ENCODE results near the gene RPLP2.

RPLP2 gene

DNA sequence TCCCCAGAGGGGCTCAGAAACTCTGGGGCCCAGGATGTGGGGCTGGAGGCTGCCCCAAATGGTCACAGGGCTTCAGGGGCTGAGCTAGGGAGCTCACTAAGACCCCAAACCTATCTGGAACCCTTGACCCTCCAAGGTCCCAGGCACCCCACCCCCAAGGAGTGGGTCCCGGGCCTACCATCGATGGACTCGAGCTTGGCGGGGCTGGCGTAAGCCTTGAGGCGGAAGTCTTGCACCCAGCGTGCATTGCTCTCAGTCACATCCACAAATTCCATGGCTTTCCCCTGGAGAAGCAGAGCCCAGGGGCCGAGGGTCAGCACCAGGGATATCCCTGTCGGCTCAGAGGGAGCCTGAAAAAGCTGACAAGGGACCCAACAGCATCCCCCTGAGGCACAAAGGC, 35.9 kb upstream of the RPLP2 start:
- no peak for DNase-seq

DNA sequence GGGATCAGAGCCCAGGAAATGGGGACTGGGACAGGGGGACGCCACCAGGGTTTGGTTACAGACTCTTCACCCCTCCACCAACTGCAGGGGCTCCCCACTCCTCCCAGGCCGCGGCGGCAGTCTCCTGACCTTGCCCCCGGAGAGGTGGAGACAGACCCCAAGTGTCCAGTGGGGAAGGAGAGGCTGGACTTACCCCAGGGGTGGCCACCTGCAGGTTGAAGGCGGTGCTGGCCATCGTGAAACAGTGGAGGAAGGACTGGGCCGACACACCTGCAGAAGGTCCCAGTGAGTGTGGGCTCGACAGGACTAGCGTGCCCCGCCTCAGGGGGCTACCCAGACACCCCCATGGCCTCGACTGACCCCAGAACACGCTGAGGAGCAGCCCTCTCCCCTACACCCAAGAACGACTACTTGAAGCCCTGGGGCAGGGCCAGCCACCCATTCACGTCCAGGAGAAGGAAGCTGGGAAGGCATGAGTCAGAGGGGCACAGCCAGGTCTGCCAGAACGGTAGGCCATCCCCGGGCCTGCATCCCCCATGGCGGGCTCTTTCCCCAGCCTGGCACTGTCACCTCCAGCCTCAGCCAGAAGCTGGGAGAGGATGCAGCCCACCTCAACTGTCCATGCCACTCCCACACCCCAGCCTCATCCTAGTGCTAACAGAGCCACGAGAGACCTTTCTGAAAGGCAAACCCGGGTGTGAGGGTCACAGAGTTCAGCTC, 34.7 kb upstream of the RPLP2 start:
- no peak for DNase-seq

DNA sequence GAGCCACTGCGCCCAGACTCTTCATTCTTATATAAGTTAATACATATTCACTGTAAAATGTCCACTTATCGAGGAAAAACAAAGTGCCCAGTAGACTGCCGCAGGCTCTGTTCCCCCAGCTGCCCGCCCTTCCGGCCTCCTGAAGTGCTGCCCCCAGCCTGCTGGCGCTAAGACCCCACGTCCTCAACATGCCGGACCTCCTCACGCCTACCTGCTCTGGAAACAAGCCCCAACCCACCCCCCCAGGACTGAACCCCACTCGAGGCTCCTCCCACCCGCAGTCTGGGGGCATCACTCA, 33.6 kb upstream of the RPLP2 start:
- DNase-seq: no peak

DNA sequence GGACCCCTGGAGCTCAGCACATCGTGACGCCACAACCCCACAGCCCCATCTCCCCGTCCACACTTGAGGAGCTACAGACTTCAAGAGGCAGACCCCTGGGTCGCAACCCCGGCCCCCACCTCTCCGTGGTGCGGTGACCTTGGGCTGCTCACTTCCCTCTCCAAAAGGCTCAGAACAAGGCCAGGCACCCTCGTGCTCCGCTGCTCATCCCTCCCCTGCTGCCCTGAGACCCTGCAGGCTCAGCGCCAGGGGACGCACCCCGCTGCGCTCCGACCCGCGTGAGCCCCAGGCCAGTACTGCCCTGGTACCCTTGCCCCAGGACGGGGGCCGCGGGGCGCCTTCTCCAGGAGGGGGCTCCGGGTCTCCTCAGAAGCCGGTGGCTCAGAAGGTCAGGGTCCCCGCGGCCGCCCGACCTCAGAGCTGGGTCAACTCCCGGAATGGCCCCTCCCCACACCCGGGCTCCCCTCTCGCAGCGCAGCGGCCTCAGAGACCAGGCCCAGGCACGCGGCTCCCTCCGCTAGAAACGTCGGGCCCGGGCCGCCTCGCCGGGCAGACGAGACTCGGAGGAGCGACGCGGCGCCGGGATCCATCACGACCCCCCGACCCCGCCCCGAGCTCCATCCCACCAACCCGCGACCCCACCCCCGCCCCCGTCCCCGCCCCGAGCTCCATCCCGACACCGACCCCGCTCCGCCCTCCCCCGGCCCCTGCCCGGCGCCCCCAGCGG, 33.0 kb upstream of the RPLP2 start:
- DNase-seq: peak; percentile 13 to 50

DNA sequence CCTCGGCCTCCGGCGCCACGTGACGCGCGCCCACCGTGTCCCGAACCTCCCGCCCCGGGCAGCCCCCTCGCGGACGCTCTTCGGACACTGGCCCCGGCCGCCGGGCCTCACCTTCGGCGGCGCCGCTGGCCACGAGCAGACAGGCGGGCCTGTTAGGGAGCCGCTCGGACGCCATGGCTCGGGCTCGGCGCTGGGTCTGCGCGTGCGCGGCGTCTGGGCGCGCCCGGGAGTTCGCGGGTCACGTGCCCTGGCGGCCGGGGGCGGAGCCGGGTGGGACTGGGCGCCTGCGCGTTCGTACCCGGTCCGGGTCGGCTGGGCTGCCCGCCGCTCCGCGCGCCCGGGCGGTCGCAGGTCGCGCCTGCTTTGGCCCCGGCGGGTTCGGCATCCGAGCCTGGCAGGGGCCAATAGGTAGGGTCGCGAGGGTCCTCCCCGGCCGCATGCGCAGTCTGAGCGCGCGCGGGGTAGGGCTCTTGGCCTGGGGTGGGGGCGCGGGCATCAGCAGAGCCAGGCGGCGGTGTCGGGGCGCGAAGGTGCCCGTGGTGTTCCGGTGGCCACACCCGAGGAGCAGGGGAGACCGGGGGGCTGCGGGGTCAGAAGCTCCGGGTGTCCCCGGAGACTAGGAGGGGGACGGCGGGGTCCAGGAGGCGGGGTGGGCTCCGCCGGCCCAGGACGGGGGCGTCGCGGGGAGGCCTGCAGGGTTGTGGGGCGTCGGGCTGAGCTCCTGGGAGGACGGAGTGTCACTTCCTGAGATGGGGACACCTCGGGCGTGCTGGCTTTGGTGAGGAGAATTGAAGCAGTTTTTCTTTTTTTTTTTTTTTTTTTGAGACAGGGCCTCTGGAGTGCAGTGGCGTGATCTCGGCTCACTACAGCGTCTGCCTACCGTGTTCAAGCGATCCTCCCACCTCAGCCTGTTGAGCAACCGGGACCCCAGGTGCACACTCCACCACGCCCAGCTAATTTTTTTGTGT, 32.2 kb upstream of the RPLP2 start, which contains the start of gene GATD1:
Gene GATD1 (minus strand): TSS at position 200 of the 968 bp plus-strand sequence. CDS start 25 bp downstream, at position 175.
- DNase-seq: peak; percentile 90 to 93

DNA sequence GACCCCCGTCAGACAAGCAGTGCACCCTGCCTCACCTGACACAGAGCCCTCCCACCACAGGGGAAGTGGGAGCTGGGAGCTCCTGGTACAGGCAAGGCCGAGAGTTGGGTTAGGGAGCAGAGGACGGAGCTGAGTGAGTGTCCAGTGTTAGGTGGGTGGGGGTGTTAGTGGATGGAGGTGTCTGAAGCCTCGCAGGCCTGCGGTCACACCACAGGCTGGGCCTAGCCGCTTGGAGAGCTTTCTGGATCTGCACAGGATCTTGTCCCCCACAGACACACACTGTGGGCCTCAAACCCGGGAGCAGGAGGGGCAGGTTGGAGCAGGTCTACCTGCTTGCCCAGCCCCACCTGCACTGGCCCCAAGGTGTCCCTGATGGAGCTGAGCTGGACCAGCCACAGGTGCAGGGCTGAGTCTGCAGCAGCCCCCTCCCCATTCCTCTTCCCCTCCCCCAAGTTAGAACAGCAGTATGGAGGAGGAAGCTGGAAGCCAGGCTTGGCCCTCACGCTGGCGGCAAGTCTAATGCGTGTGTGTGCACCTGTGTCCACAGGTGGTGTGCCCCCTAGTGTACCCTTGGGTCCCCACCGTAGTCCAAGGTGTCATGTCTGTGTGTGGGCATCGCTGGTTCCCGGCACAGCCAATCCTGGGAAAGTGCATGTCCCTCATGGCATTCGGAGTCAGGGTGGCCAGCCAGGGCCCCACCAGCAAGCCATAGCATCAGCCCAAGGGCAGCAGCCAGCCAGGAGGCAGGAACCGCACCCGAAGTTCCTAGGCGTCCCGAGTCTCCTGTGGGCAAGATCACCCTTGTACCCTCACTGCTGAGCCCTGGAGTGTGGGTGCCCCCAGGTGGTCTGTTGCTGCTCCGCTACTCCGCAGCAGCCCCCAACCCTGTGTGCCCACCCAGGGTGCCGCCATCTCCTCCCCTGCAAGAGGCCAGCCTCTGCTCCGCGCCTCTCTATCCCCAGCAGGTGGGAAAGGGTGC, 30.5 kb upstream of the RPLP2 start:
- no peak for DNase-seq

DNA sequence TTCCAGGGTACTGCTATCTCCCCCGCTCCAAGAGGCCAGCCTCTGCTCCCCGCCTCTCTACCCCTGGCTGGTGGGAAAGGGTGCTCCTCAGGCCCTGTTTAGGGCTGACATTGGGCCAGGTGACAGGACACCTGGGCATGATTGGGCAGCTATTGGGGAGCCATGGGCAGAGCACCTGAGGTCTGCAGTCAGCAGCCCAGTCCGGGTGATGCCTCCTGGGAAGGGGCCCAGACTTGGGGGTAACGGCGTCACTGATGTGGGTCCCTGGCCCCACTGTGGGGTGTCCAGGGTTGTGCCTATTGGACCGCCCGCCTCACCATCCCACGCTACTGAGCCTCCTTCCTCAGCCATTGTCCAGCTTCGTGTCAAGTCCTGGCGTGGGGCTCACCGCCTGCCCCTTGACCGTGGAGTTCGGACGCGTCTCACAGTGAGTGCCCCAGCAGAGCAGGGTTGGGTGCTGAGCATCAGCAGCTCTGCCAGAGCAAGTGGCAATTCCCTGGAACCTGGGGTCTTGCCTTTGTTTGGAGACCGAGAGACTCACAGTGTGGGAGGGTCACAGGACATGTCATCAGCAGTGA, 29.7 kb upstream of the RPLP2 start:
- DNase-seq: no peak

DNA sequence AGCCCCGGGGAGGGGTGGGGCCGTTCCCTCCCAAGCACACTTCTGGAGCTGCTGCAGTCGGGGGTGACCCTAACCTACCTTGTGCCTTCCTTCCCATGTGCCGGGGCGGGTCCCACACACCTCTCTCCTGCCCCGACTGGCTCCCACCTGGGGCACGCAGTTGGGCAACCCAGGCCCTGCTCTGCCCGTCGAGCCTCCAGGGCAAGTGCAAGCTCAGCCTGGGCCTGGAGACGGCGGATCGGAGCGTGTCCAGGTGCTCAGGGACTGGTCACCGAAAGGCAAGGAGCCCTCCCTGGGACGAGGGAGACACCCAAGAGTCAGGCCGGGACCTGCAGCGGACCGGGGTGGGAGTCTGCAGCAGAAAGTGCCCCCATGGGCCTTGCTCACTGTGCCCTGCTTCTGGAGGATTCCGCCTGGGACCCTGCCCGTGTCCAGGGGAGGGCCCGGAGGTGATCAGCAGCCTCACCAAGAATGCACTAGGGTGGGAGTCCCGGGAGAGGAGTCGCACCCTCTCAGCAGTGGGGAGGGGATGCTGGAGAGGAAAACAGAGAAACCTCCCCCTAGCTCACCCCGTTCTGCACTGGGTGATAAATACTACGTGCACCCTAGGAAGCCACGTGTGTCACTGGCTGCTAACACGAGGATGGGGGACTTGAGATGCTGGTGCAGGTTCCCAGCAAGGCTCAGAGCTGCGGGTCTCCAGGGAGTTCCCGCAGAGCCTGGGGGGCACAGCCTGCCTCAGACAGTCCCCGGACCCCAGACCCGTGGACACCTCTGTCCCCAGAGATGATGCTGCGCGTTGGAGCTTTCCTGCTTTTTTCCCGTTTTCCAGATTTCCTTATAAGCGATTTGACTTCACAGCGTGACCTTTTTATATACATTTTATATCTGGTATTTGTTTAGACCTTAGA, 27.2 kb upstream of the RPLP2 start:
- DNase-seq: no peak

DNA sequence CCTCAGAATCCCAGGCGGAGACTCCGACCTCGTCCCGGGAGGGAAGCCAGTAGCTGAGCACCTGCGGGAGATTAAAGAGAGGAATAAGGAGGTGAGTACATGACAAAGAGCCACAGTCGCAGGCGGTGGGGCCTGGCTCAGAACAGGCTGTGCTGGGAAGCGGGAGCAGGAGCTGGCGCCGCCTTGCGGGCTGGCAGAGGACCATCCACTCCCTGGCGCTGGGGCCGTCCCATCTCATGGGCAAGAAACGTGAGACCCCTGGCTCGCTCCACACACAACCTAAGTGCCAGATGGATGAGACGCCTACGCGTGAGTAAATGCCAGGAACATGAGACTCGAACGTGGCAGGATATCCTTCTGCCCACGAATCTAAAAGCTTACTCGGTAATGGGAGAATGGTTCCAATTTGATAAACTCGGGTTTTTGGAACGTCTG, 26.2 kb upstream of the RPLP2 start:
- peak in 1 of 2 donors; percentile 52 for DNase-seq

DNA sequence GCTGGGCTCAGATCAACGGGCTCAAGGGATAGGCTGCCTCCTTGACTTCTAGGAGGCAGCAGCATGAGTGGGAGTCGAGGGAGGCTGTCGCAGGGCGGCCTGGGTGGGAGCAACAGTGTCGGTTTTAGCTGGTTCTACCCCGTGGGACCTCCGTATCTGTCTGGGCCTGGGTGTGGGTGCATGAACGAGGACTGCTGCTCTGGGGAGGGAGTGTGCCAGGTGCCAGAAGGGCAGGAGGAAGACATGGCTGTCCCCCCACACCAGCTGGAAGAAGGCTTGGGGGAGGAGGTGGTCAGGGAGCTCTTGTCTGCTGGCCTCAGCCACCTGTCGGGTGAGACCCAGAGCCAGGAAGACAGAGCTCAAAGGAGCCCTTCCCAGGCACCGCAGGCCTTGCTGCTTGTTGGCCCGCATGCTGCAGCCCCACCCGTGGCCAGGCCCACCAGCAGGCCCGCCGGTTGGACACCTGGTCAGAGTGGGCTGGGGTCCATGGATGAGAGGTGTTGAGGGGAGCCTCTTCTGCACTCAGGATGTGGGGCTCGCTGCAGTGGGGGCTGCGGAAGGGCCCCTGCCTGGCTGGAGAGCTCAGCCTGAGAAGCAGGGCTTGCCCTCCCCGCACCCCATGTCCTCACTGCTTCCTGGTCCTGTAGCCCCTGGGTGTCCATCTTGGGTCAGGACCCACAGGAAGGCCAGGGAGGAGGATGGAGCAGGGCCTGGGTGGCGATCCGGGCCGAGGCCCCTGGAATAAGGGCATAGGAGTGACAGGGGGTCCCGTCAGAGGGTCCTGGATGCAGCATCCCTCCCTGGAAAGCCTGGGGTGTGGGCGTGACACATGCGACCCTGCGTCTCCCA, 23.3 kb upstream of the RPLP2 start:
- no peak for DNase-seq

DNA sequence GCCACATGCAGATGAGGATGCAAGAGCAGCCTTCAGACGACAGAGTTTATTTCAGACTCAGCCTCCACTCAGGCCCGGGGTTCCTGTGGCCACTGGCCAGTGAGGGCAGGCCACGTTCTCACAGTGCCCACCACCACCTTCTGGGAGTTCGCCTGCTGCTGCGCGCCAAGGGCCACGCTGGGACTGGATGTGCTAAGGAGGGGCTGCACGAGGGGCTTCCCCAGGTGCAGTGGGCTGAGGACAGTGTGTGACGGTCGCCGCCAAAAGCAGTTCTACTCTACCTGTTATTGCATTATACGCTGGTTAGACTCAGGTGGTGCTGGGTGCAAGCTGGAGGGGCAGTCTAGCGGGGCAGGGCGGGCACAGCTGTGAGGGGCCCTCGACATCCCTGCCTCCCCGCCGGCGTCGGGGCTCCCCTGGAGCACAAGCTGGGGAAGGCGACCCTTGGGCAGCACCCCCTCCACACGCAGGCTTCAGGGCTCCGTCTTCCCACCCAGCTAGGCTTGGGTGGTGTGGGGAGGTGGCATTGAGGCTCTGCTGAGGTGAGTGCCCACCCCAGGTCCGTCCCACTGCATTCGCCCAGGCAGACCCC, 22.6 kb upstream of the RPLP2 start:
- DNase-seq: no peak

DNA sequence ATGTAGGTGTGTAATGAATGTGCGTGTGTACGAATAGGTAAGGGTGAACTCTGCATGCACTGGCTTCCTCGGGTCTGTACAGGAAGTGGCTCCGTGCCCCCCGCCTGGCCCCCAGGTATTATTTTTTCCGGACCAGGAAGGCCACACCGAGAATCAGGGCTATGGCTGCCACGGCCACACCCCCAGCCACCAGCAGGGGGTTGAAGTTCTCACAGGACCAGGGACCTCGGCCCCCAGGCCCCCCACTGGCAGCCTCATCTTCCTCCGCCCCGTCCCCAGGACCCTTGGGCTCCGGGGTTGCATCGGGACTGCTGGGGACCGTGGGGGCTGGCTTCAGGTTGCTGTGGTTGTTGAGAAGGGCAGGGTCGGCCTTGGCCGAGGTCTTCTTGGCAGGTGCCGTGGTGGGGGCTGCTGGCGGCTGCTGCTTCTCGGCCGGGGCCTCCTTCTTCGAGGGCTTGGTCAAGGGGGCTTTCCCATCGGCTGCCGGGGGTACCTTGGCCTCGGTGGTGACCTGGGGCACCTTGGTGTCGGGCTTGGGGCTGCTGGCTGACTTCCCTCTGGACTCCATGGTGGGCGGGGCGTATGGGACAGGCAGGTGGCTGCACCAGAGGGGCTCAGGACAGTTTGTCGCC, 21.6 kb upstream of the RPLP2 start:
- no peak for DNase-seq

DNA sequence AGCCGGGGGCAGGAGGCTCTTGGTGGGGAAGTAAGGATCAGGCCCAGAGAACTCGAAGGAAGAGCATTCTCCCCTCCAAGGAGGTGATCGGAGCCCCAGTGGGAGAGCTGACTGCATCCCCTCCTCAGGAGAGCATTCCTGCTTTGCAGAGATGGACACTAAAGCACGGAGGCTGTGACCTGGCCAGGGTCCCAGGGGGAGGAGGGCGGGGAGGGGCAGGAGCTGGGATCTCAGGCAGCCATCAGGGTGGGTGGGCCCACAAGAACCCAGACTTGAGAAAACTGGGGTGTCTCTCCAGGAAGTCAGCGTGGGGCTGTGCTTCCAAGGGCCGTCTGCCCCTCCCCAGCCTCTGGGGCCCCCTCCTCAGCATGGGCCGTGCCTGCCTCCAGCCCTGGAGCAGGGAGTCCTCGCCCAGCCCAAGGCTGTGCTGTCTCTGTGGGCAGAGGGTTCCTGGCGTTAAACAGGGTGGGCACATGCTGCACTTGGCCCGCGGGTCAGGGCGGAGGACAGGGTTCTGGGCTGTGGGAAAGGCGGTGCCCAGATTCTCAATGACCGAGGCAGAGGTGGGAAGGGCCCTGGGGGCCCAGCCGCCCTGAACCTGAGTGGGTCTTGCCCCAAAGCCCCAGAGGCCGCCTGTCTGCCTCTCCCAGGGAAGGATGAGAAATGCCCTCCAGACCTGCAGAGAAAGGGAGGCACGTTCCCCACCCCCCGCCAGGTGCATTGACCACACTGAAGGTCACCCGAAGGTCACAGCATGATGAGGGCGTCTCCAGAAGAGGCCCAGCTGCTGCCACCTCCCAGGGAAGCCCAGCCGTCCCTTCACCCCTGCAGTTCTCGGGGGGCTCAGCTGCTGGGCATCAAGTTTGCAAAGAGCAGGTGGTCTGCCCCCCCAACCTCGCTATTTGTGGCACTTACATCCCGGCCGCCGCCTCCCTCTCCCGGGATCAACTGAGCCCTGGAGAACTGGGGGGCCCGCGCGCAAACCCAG, 20.5 kb upstream of the RPLP2 start:
- DNase-seq: no peak

DNA sequence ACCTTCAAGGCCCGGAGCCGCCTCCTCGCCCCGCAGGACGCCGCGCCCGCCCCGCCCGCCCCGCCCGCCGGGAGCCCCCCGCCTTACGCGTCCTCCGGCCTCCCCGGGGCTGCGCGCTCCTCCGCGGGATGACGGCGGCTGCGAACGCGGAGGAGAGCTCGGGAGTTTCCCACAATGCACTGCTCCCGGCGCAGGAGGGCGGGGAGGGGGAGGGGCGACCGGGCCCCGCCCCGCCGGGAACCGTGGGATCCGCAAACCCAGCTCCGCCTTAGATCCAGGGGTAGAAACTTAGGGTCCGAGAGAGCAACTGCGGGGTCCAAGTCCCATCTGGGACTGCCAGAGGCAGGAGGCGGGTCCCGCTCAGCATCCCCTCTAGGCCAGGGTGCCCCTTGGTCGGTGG, 19.8 kb upstream of the RPLP2 start, which contains the start of gene CEND1:
Gene CEND1 (minus strand): TSS at position 148 of the 400 bp plus-strand sequence. CDS start 1,514 bp downstream, outside the sequence.
- no peak for DNase-seq

DNA sequence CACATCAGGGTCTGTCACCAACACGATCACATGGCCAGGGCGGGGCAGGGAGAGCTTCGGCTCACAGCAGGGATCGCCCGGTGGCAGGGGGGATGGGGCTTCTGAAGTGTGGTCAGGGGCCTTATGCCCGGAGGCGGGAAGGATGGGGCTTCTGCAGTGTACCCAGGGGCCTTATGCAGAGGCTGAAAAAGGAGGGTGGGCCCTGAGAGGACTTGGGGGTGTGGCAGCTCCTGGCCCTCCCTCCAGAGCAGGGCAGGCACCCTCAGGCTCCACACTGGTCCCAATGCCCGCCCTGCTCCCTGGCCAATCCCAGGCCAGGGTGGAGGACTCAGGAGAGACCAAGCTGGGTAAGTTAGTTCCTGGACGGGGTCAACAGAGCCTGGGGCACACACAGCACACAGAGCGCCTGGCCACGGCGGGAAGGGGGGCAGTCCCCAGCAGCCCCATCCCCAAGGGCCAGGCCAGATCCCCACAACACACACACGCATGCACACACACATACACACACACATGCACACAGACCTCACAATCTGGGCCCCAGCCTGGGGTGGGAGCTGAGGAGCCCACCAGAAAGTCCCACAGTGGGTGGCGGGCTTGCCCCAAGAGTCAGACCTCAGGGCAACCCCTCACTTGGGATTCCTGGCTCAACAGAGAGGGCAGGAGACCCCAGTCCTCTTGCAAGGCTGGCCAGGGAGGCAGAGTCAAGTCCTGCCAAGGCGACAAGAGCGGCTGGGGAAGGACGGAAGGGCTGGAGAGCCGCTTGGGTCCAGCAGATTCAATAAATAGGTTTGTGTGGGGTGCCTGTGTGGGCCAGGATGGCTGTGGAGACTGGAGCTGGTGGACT, 18.8 kb upstream of the RPLP2 start:
- DNase-seq: no peak
